GM19193 (cell line): ENCODE measurements around the gene DAB1.

Experiments used
- POLR2A ChIP-seq: IDR thresholded peaks from 4 replicates; pipeline ENCODE4 v1.6.1; 2011; ENCODE audit not compliant: insufficient read depth, insufficient read length; ENCODE audit errors: extremely low read depth

DAB1 gene

DNA sequence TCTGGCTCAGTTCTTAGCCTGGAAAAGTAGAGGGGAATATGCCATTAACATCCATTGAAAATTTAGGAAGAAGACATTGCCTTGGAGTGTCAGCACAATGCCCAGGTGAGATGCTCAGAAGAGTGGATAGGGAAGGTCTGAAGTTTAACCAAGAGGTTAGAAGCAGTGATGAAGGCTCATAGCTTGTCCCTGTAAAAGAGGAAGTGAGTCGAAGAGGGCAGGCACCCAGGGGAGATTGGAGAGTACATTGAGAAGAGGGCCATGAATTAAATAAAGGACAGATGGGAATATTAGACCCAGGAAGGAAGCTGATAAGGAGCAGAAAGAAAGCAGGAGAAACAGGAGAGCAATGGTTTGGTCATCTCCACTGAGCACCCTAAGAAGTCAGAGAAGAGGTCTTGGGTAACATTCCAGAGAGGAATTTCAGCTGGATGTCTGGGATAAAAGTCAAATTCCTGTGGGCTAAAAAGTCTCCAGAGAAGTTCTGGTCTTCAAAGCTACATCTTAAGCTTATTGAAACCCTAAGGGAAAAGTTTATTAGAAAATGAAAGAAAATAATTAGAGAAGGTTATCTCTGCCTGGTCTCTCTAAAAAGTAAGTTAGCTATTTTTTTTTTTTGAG lies 475.3 kb downstream of the DAB1 start:
- no peak for TF ChIP-seq POLR2A
